Fibroblast of lung (primary cell): ENCODE results near the gene IL4I1.

ENCODE experiments used
- EZH2 ChIP-seq: IDR thresholded peaks from 2 replicates; pipeline ENCODE4 v1.5.1; 2012; ENCODE audit warnings: low read length, control low read depth, mild to moderate bottlenecking; ENCODE audit errors: missing control alignments
- TF ChIP-seq, protein P1 (sequence below), 2 donors: IDR thresholded peaks in 1 of 2; conservative IDR thresholded peaks in 1 of 2; 1 replicate in 1 of 2; 2 replicates in 1 of 2; pipeline ENCODE4 v1.5.1; 2011 to 2012; ENCODE audit warnings: low read length in 2 of 2, control low read depth in 1 of 2, inconsistent platforms in 1 of 2, low read depth in 1 of 2, mild to moderate bottlenecking in 1 of 2

DNA sequence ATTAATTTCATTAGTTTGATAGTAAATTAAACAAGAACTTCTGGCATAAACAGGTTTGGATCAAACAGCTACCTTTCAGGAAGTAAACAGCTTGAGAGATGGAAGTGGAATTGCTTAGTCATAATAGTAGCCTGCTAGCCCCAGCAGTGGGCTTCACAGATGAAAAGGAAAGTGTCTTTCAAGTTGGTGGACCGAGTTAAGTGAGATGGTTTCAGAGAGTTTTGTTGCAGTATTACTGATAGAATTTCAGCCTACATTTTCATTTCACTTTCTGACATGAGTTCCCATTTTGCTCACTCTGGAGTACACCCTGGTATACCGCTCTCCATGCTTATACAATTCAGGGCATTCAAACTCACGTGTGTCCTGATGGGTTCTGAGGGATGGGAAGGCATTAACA lies 47.7 kb downstream of the IL4I1 start:
- TF ChIP-seq, protein P1, sequence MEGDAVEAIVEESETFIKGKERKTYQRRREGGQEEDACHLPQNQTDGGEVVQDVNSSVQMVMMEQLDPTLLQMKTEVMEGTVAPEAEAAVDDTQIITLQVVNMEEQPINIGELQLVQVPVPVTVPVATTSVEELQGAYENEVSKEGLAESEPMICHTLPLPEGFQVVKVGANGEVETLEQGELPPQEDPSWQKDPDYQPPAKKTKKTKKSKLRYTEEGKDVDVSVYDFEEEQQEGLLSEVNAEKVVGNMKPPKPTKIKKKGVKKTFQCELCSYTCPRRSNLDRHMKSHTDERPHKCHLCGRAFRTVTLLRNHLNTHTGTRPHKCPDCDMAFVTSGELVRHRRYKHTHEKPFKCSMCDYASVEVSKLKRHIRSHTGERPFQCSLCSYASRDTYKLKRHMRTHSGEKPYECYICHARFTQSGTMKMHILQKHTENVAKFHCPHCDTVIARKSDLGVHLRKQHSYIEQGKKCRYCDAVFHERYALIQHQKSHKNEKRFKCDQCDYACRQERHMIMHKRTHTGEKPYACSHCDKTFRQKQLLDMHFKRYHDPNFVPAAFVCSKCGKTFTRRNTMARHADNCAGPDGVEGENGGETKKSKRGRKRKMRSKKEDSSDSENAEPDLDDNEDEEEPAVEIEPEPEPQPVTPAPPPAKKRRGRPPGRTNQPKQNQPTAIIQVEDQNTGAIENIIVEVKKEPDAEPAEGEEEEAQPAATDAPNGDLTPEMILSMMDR (conservative IDR thresholded peaks at IDR 0.05 in 1 of 2, IDR thresholded peaks at IDR 0.05 in 1 of 2; ENCODE audit: low read depth in 1 of 2, low read length in 2 of 2): no peak
- no peak for TF ChIP-seq EZH2
